Forelimb muscle (tissue), 1 donor: ENCODE data around the gene SKOR2. TPM values are rescaled to one million over a fixed set of nuclear protein-coding genes. Genes with fewer than 3 reads are reported as not detected.

Experiments used
- DNase-seq: peaks from one replicate; pipeline ENCODE4 v3.0.0-alpha.2; 2013; ENCODE audit warnings: low read depth
- polyA plus RNA-seq: library from polyadenylated mRNA; unstranded; fragments of 120-200 nt; gene quantifications from one replicate; pipeline ENCODE4 v1.2.1, GENCODE V29; 2013; ENCODE audit not compliant: insufficient read length

The SKOR2 gene
- polyA plus RNA-seq, 1 donor = not detected

- DNase-seq = no peak
Observed at GRCh38 chr18:47260120-47260923, 8.9 kb upstream of the SKOR2 start.

- no peak for DNase-seq
Observed at GRCh38 chr18:47254341-47254939, 3.0 kb upstream of the SKOR2 start.

- no peak for DNase-seq
Observed at GRCh38 chr18:47253101-47253654, 1.7 kb upstream of the SKOR2 start.

- no peak for DNase-seq
Observed at GRCh38 chr18:47250391-47251046, 941 bp downstream of the SKOR2 start.

- no peak for DNase-seq
Observed at GRCh38 chr18:47249314-47249981, 2.0 kb downstream of the SKOR2 start.

GRCh38 chr18:47248604-47249313 lies 2.7 kb downstream of the SKOR2 start:
- DNase-seq = no peak

- DNase-seq = no peak
Observed at GRCh38 chr18:47248115-47248603, 3.3 kb downstream of the SKOR2 start.

- no peak for DNase-seq
Observed at GRCh38 chr18:47247416-47248114, 3.9 kb downstream of the SKOR2 start.

- no peak for DNase-seq
Observed at GRCh38 chr18:47247036-47247415, 4.4 kb downstream of the SKOR2 start.

GRCh38 chr18:47246027-47246971 lies 5.2 kb downstream of the SKOR2 start:
- no peak for DNase-seq

- no peak for DNase-seq
Observed at GRCh38 chr18:47244086-47244485, 7.4 kb downstream of the SKOR2 start.

GRCh38 chr18:47235096-47235495 lies 16.4 kb downstream of the SKOR2 start:
- no peak for DNase-seq

- DNase-seq = no peak
Observed at GRCh38 chr18:47226660-47227059, 24.8 kb downstream of the SKOR2 start.

GRCh38 chr18:47215554-47216138 lies 35.8 kb downstream of the SKOR2 start:
- peak; percentile 20 for DNase-seq

- no peak for DNase-seq
Observed at GRCh38 chr18:47209171-47209570, 42.3 kb downstream of the SKOR2 start.

GRCh38 chr18:47206945-47207637 lies 44.4 kb downstream of the SKOR2 start:
- DNase-seq = no peak

- peak; percentile 11 for DNase-seq
Observed at GRCh38 chr18:47204908-47205522, 46.4 kb downstream of the SKOR2 start.
